Left lobe of liver (tissue), 2 donors: ENCODE data around the gene CFAP99. TPM values are rescaled to one million over a fixed set of nuclear protein-coding genes. Genes with fewer than 3 reads are reported as not detected.

Experiments
- ATAC-seq: fragments of 200-7000 bp; cut with Tn5 transposase; one replicate; pipeline ENCODE4 v1.9.1; 2020; ENCODE audit warnings: mild to moderate bottlenecking, moderate library complexity
- DNase-seq: peaks from one replicate; pipeline ENCODE4 v3.0.0-alpha.2; 2020; ENCODE audit warnings: low spot score
- total RNA-seq: library from RNA; stranded (reverse); gene quantifications from one replicate; pipeline ENCODE4 v1.2.1, GENCODE V29; 2021
- donor health status: DM: no; HTN: no; CAD: no; lungs with moderate emphysema.
- donor health status: DM: no; HTN: yes; CAD: no.

The CFAP99 gene
- total RNA-seq, 1 donor from 2014 or later, result 1.3 TPM

DNA sequence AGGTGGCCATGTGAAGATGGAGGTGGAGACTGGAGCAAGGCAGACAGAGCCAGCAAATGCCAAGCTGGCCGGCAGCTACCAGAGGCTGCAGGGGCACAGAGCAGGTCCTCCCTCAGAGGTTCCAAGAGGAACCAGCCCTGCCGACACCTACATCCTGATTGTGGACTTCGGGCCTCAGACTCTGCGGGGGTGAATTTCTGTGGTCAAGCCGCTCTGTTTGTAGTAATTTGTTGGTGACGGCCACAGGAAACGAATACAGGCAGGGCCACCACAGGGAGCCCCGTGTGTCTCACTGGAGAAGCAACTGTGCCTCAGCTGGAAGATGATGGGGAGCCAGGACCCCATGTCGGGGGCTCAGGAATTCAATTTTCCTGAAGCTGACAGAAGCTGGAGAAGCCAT is 28.6 kb upstream of the CFAP99 start:
- DNase-seq, result no peak
- ATAC-seq, result no peak

GRCh38 chr4:2390784-2391421 is 27.9 kb upstream of the CFAP99 start:
- no peak for DNase-seq
- no peak for ATAC-seq

GRCh38 chr4:2393353-2394270 is 25.1 kb upstream of the CFAP99 start:
- DNase-seq (no peak), ATAC-seq (no peak)

DNA sequence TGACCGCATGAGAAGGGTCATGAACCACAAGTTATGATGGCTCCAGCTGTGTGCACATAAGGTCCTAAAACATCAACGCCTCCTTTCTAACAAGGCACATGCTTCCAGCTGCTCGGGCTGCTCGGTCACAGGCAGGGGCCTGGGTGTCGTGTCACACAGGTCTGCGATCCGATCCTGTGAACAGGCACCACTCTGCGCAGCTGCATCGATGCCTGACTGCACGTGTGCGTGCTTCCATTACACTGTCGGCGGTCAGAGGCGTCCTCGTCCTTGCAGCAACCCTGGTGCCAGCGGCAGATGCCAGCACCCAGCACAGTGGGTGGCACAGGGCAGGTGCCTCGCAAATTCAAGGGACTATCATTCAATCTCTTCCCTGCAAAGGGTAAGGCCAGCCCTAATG is 24.2 kb upstream of the CFAP99 start:
- ATAC-seq, result no peak
- DNase-seq, result no peak

GRCh38 chr4:2395038-2395437 is 23.7 kb upstream of the CFAP99 start:
- no peak for DNase-seq
- ATAC-seq, result no peak

DNA sequence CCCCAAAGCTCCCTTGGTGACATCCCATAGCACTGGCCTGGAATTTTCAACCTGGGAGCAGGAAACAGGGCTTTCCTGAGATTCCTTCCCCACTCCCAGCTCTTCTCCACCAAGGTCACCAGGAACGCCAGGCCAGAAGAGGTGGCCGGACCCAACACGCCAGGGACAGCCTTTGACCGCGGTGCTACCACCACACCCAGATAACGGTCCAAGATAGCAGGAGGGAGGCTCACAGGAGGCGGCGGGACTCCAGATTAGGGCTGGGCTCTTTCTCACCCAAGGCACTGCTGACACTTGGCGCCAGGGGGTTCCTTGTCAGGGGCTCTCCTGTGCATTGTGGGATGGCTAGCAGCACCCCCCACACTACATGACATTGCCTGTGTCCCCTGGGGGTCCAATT is 23.2 kb upstream of the CFAP99 start:
- DNase-seq (no peak), ATAC-seq (no peak)

- no peak for ATAC-seq
- DNase-seq, result no peak
Measured at GRCh38 chr4:2396781-2397368, 21.9 kb upstream of the CFAP99 start.

GRCh38 chr4:2397596-2398379 is 21.0 kb upstream of the CFAP99 start:
- DNase-seq (no peak), ATAC-seq (no peak)

DNA sequence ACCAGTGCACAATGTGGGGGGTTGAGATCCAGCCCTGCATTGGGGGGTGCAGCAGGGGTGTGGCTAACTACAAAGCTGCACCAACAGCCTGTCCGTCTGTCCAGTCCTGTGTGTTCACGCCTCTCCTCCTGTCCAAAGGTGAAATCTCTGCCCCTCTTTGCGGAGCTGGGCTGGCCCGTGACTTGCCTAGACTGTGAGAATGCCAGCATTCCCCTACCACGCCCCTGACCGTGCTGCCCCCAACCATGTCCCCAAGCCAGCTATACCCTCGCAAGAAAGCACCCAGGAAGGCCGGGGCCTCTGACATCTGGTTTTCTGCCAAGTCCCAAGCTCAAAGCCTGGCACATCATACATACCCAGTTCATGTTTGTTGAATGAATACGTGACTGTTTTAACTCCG is 19.5 kb upstream of the CFAP99 start:
- no peak for DNase-seq
- ATAC-seq, result no peak

DNA sequence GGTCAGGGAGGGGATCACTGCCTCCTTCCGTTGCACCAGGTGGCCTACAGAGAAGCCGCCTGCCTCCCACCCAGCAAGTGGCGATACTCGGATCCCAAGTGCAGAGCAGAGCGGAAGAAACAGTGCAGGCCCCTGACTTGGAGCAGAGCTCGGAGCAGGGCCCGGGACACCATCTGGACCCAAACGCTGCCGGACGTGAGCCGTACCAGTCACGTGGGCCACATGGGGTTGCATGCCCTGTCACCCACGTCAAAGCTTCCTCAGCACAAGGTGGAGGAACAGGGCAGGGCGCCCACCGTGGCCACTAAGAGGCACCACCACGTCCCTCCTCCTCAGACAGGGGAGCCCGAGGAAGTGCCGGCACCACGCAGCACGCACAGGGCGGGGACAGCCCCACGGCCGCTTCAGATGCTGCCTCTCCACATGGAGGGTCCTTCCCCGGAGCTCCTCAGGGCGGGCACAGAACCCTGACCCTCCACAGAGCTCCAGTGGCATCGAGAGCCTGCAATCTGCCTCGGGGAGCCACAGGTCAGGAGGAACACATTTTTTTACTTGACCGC is 19.0 kb upstream of the CFAP99 start:
- ATAC-seq (no peak), DNase-seq (no peak)

DNA sequence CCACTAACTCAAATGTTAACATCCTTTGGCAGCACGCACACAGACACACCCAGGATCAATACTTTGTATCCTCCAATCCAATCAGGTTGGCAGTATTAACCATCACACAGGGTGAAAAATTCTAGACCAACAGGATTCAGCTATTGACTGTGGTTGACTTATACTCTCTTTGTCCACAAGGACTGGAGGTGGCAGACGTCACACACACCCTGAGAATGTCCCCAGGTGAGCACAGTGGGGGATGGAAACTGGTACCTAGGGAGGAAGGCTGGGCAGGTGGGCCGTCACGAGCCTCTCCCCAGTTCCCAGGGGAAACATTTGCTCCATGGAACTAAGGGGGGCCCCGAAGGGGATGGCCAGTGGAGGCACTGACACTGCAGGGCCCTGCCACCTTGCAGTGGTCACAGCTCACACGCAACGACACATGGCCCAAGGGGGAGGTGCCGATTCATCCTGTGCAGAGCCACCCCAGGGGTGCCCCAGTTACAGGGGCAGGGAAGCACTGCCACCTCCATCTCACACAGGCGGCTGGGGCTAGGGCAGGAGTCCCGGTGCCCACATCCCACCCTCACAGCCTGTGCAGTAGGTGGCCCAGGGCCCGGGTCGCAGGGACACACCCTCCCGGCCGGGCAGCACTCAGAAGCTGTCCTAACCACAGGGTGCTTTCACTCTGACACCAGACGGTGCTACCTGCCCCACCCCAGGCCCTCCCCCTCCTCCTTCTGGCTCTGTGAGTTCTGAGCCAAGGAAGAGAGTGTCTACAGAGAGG is 17.7 kb upstream of the CFAP99 start:
- ATAC-seq, result no peak
- no peak for DNase-seq

GRCh38 chr4:2401610-2401983 is 17.2 kb upstream of the CFAP99 start:
- no peak for ATAC-seq
- no peak for DNase-seq

- ATAC-seq, result peak; percentile 89
- DNase-seq, result peak; percentile 63
Measured at GRCh38 chr4:2402048-2402842, 16.5 kb upstream of the CFAP99 start.

- DNase-seq, result no peak
- ATAC-seq, result peak; percentile 27
Measured at GRCh38 chr4:2402941-2403340, 15.8 kb upstream of the CFAP99 start.

- ATAC-seq (no peak), DNase-seq (no peak)
Measured at GRCh38 chr4:2406406-2406805, 12.3 kb upstream of the CFAP99 start.

DNA sequence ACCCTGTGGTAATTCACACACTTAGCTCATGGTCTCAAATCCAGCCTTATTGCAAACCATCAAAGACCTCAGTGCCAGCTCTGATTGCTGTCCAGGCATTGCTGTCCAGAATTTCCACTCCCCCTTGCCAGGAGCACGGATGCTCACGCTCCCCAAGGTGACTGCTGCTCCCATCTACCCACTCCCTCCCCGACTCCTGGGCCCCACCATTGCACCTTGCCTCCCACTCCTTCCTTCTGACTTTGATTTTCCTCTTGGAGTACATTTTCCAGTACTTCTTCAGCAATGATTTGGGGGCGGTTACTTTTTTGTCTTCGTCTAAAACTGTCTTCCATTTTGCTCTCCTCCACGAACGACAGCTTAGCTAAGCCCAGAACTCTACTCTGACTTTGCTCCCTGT is 11.8 kb upstream of the CFAP99 start:
- DNase-seq (no peak), ATAC-seq (no peak)

- DNase-seq, result no peak
- ATAC-seq, result no peak
Measured at GRCh38 chr4:2407991-2408342, 10.8 kb upstream of the CFAP99 start.

- no peak for ATAC-seq
- no peak for DNase-seq
Measured at GRCh38 chr4:2408401-2408958, 10.3 kb upstream of the CFAP99 start.

GRCh38 chr4:2408976-2409375 is 9.8 kb upstream of the CFAP99 start:
- DNase-seq, result no peak
- no peak for ATAC-seq
